CD4-positive, alpha-beta T cell treated with Interleukin-17A for 4 hours (primary cell): ENCODE results near the gene NT5M.
A peak's percentile ranks its signal among the peaks of the same experiment; 100 is the strongest.
"Not testable (repeated sequence)": the region's sequence is repeated elsewhere in the genome, so short reads cannot be mapped to it uniquely, and the experiment has no call there.

ENCODE experiments used
- DNase-seq: peaks from one replicate; pipeline ENCODE4 v3.0.0-alpha.2; 2020; ENCODE audit warnings: mixed read lengths

Gene NT5M

DNA sequence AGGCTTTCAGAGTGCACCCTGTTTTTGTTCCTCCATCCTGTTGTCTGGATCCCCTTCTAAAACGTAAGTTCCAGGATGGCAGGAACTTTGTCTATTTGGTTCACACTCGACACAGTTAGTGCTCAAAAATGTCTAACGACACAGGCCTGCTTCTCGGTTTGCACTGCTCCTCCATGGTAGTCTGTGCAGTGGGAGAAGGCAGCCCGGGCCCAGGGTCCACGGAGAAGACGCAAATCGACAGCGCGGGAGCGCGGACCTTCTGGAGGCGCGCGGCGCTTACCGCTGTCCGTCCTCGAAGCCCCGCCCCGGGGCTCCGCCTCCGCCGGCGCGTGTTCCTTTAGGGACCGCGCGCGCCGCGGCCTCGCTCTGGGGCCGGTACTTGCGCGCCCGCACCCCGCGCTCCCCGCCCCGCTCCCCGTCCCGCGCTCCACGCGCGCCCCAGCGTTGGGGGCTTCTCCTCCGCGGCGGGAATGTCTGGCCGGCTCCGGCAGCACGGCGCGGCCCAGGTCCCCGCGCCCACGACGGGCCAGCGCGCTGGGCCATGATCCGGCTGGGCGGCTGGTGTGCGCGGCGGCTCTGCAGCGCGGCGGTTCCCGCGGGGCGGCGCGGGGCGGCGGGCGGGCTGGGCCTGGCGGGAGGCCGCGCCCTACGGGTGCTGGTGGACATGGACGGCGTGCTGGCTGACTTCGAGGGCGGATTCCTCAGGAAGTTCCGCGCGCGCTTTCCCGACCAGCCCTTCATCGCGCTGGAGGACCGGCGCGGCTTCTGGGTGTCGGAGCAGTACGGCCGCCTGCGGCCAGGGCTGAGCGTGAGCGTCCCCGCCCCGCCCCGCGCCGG is at the start of gene NT5M:
Gene NT5M (plus strand): TSS at position 364 of the 837 bp plus-strand sequence. CDS start 178 bp downstream, at position 542.
- peak; percentile 84 for DNase-seq

DNA sequence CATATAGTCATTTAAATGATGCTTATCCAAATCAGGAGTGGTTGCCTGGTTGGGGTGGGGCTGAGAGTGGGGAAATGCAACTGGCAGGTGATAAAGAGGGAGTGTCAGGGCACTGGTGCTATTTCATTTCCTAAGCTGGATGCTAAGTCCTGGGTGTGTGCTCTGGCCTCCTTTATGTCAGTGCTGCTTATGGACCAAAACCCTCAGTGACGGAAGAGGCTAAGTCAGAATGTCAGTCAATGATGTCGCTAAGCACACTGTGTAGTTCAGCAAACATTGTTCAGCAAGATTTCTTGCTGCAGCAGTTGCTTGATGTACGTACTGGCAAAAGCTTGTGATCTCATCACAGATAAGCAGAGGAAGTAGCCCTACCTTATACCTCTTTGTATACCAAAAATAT is 49.8 kb upstream of the NT5M start:
- no peak for DNase-seq

DNA sequence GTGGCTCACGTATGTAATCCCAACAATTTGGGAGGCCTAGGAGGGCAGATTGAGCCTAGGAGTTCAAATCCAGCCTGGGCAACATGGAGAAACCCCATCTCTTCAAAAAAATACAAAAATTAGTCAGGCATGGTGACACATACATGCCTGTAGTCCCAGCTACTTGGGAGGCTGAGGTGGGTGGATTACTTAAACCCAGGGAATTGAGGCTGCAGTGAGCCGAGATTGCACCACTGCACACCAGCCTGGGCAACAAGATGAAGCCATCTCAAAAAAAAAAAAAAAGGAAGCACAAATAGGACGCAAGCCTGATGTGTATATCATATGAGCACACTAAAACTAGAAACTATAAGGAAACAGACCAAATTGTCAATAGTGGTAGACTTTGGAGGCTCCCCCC is 49.1 kb upstream of the NT5M start:
- DNase-seq: no peak

DNA sequence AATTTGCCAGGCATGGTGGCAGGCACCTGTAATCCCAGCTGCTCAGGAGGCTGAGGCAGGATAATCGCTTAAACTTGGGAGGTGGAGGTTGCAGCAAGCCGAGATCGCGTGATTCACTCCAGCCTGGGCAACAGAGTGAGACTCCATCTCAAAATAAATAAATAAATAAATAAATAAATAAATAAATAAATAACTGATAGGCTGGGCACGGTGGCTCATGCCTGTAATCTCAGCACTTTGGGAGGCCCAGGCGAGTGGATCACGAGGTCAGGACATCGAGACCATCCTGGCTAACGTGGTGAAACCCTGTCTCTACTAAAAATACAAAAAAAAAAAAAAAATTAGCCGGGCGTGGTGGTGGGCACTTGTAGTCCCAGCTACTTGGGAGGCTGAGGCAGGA is 47.5 kb upstream of the NT5M start:
- not testable (repeated sequence) for DNase-seq

GRCh38 chr17:17256316-17256715 is 46.9 kb upstream of the NT5M start:
- no peak for DNase-seq

DNA sequence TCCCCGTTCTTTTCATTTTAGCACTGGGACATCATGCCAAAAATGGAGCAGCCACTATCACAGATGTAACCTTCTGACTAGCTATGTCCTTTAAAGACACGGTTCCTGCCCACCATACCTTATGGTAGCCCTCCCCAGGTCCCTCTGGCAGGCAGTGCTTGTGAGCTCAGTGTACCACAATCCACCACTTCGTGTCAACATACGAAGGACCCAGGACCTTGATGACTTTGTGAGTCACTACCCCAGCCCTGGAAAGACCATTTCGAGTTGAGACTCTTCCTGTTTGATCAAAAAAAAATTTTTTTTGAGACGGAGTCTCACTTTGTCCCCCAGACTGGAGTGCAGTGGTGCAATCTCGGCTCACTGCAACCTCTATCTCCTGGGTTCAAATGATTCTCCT is 45.2 kb upstream of the NT5M start:
- DNase-seq: no peak

DNA sequence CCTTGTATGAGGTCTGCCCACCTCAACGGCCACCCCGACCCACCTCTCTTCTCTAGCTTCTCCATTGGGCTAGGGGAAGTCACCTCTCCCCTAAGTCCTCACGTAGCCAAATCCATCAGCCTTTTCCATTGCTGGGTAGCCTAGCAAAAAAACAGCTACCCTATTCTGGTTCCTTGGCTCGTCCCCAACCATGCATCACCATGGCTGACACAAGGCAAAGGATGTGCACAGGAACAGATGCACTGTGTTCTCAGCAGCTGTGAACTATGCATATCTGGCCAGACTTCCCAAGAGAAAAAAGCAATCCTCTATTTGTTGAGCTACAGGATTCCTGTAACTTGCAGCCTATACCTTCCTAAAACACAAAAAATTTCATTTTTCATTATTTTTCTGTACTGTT is 44.2 kb upstream of the NT5M start:
- no peak for DNase-seq

DNA sequence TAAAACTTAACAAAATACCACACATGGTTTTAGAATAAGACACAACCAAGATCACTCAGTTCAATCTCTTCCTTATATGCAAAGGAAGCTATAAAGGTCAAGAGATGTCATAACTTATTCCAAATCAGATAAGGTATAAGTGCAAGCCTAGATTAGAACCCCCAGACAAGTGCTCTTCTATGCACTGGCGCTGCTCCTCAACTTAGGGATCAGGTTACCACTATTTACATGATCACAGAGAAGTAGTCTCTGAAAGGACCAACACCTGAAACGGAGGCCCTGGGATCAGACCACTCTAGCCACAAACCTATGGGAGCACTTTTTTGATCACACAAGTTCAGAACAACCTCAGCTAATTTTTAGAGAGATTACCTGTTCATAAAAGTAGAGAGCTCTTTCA is 38.7 kb upstream of the NT5M start:
- DNase-seq: no peak

DNA sequence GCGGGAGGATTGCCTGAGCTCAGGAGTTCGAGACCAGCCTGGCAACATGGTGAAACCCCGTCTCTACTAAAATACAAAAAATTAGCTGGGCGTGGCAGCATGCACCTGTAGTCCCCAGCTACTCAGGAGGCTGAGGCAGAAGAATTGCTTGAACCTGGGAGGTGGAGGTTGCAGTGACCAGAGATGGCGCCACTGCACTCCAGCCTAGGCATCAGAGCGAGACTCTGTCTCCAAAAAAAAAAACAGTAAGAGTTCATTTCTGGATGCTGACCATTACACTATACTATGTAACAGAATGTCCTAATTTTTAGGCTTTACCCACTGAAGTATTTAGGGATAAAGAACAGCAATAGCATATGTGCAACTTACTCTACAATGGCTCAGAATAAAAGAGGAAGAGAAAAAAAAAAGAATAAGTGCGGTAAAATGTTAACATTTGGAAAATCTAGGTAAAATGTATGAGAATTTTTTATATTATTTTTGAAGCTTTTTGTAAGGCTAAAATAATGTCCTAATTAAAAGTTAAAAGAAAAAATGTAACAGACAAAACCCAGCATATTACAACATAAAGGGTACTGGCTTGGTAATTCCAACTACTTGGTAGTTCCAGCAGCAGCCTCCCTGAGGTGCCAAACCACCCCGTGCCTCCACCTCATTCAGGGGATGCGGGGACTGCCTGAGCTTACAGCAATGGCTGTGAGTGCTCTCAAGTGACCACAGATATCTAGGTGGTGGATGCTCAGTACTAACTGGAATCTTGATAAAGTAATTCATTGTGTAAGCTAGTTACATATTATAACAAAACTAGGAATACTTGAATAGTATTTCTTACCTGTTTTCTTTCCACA is 33.0 kb upstream of the NT5M start:
- DNase-seq: peak; percentile 21

DNA sequence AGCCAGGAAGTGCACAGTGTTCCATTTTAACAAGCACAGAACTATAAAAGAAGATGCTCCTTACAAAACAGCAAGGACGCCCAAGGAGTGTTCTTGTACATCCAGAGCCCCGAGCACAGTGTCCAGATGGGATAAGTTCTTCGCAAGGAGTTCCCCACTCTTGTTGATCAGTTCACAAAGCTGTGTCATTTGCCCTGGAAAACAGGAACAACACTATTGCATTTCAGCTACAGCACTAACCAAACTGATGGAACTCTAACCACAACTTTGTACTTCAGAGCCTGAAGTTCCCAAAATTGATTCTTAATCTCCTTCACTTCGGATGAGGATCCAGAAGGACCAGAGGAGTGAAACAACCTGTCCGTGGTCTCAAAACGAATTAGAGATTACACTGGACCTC is 27.2 kb upstream of the NT5M start:
- no peak for DNase-seq

- DNase-seq: not testable (repeated sequence)
Measured at GRCh38 chr17:17277431-17277830, 25.7 kb upstream of the NT5M start.

GRCh38 chr17:17279316-17279715 is 23.9 kb upstream of the NT5M start:
- no peak for DNase-seq

GRCh38 chr17:17280613-17281549 is 22.3 kb upstream of the NT5M start, which contains the start of gene COPS3:
COPS3 (minus strand) TSS chr17:17281246; CDS start chr17:17281186, 60 bp downstream.
- DNase-seq: peak; percentile 98

DNA sequence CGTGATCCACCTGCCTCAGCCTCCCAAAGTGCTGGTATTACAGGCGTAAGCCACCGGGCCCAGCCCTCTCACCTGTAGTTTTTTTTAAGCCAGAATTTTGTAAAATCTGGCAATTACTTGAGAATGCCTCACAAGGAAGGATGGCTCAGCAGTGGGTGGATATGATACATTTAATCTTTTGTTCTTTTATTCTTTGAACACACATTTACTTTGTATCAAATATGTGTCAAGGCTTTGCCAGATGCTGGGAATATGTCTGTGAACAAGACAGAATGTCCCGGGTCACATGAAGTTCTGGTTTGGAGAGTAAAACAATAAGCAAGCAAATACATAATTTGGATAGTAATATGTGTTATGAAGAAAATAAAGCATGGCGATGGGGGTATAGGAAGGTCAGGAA is 17.2 kb upstream of the NT5M start:
- no peak for DNase-seq

DNA sequence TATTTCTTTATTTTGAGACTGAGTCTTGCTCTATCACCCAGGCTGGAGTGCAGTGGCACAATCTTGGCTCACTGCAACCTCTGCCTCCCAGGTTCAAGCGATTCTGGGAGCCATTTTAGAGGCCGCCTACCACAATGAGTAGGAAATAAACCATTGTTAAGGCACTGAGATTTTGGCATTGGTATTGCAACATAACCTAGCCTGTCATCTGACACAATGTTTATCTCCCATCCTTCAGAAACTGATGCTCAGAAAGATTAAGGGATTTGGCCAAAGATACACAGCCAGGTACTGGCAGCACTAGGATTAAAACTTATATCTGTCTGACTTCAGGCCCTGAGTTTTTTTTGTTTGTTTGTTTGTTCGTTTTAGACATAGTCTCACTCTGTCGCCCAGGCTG is 14.1 kb upstream of the NT5M start:
- no peak for DNase-seq

DNA sequence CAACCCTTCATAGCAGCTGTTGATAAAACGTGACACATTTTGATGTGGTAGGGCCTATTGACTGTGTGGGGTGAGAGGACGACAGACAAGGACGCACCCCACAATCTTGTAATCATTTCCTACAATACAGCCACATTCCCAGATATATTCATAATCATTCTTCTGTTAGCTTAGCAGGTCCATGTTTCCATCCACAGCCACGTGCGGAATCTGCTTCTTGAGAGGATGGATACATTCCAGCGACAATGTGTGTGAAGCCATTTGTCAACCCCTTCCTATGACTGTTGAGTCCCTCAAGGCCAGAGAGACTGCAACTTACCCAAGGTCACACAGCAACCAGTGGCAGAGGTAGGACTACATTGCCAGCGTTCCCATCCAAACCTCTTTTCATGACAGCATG is 13.5 kb upstream of the NT5M start:
- DNase-seq: no peak

DNA sequence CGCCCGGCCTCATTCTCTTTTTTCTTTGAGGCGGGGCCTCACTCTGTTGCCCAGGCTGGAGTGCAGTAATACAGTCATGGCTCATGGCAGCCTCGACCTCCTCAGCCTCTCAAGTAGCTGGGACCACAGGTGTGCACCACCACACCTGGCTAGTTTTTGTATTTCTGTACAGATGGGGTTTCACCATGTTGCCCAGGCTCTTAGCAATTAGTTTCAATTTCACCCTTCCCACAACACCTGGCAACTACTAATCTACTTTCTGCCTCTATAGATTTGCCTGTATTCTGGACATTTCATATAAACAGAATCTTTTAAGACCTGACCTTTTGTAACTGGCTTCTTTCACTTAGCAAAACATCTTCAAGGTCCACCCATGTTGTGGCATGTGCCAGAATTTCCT is 8.0 kb upstream of the NT5M start:
- DNase-seq: no peak

GRCh38 chr17:17297217-17297616 is 6.0 kb upstream of the NT5M start:
- DNase-seq: no peak

DNA sequence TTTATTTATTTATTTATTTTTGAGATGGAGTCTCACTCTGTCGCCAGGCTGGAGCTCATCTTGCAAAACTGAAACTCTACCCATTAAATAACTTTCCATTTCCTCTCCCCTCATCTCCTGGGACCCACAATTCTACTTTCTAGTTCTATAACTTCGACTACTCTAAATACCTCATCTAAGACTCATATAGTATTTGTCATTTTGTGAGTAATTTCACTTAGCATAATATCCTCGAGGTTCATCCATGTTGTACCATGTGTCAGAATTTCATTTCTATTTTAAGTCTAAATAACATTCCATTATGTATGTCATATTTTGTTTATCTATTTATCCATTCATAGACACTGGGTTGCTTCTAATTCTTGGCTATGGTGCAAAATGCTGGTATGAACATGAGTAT is 5.1 kb upstream of the NT5M start:
- no peak for DNase-seq

DNA sequence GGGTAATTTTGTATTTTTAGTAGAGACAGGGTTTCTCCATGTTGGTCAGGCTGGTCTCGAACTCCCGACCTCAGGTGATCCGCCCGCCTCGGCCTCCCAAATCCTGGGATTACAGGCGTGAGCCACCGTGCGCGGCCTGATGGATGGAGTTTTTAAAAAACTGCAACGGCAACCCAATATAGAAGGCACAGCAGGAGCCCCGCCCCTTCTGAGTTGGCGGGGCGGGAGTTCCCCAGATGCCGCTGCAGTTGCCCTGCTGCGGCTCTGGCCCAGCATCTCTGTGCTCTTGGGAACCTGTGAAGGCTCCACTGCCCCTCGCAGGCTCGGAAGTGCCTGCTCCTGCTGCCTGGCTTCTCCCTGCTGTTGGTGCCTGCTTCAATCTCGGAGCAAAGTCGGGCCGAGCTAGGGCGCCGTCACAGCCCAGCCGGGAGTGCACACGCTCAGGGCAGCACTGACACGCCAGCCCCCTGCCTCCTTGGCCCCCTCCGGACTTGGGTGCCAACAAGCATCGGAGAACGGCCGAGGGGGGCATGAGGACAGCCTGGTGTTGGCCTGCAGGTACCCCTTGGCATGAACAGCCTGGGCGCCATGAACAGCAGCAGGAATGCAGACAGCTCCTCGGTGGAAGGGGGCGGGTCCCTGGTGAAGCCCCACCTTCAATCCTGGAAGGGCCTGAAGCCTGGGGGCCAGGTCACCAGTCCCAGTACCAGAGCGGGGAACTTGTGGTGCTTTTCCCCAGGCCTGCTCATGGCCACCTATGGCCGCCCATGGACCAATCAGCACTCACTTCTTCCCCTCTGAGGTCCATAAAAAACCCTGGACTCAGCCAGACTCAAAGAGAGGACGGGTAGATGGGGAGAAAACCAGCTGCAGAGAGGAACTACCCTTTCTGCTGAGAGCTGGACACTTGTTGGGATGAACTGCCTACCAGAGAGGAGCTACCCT is 2.3 kb upstream of the NT5M start:
- peak; percentile 71 for DNase-seq

- DNase-seq: not testable (repeated sequence)
Measured at GRCh38 chr17:17301659-17302058, 1.5 kb upstream of the NT5M start.
